Calu3 (cell line): ENCODE data around the gene TBC1D2. TPM values are rescaled to one million over a fixed set of nuclear protein-coding genes. Genes with fewer than 3 reads are reported as not detected.

ENCODE experiments used
- BruUV-seq: library from RNA; stranded (reverse); fragments of 400-500 nt; replicated peaks from 2 replicates; lab custom pipeline; 2021; lab: Mats Ljungman, UMichigan
- CTCF ChIA-PET: fragments of 300-600 bp; sonication (Branson Sonifier 250); formaldehyde crosslinking; loops from one replicate; lab custom pipeline; 2022; ENCODE audit warnings: antibody characterized with exemption; lab: Charles Lee
- DNase-seq: peaks from one replicate; pipeline ENCODE4 v3.0.0; 2022
- H3K27ac Mint-ChIP-seq: one replicate; pipeline ENCODE4 v1.8.0; 2022; ENCODE audit warnings: mixed read lengths; ENCODE audit not compliant: unreplicated experiment
- H3K27me3 Mint-ChIP-seq: one replicate; pipeline ENCODE4 v1.8.0; 2022; ENCODE audit warnings: mixed read lengths; ENCODE audit not compliant: unreplicated experiment
- H3K36me3 Mint-ChIP-seq: one replicate; pipeline ENCODE4 v1.8.0; 2022; ENCODE audit warnings: mild to moderate bottlenecking, moderate library complexity, mixed read lengths; ENCODE audit not compliant: insufficient read depth, unreplicated experiment
- H3K4me1 Mint-ChIP-seq: one replicate; pipeline ENCODE4 v1.8.0; 2022; ENCODE audit warnings: mild to moderate bottlenecking, low read depth, mixed read lengths; ENCODE audit not compliant: unreplicated experiment
- H3K4me3 Mint-ChIP-seq: one replicate; pipeline ENCODE4 v1.8.0; 2022; ENCODE audit warnings: mild to moderate bottlenecking, low read depth, moderate library complexity, mixed read lengths; ENCODE audit not compliant: unreplicated experiment
- H3K9me3 Mint-ChIP-seq: one replicate; pipeline ENCODE4 v1.8.0; 2022; ENCODE audit warnings: low read depth, mixed read lengths; ENCODE audit not compliant: unreplicated experiment
- intact Hi-C: fragments of 100-400 bp; cut with micrococcal nuclease; formaldehyde crosslinking; loops from one replicate; pipeline ENCODE4 v1.10.0; 2022; ENCODE audit not compliant: unreplicated experiment
- total RNA-seq: library from RNA; stranded (reverse); gene quantifications from 2 replicates; pipeline ENCODE4 v1.2.3, GENCODE V29; 2022
- TF ChIP-seq, protein P1 (sequence below): fragments of 200-600 bp; IDR thresholded peaks from one replicate; pipeline ENCODE4 v1.8.0; 2022; ENCODE audit warnings: antibody characterized with exemption; ENCODE audit not compliant: unreplicated experiment

The TBC1D2 gene
- total RNA-seq, 1 experiment from 2014 or later, result 8.3 TPM

GRCh38 chr9:98180996-98181395 is 74.5 kb downstream of the TBC1D2 start:
- peaks cover 26% of the 10 kb centered on the region for H3K4me1 Mint-ChIP-seq
- no peak for DNase-seq
- TF ChIP-seq, protein P1, sequence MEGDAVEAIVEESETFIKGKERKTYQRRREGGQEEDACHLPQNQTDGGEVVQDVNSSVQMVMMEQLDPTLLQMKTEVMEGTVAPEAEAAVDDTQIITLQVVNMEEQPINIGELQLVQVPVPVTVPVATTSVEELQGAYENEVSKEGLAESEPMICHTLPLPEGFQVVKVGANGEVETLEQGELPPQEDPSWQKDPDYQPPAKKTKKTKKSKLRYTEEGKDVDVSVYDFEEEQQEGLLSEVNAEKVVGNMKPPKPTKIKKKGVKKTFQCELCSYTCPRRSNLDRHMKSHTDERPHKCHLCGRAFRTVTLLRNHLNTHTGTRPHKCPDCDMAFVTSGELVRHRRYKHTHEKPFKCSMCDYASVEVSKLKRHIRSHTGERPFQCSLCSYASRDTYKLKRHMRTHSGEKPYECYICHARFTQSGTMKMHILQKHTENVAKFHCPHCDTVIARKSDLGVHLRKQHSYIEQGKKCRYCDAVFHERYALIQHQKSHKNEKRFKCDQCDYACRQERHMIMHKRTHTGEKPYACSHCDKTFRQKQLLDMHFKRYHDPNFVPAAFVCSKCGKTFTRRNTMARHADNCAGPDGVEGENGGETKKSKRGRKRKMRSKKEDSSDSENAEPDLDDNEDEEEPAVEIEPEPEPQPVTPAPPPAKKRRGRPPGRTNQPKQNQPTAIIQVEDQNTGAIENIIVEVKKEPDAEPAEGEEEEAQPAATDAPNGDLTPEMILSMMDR, result no peak
- H3K36me3 Mint-ChIP-seq, result peaks cover 15% of the 10 kb centered on the region
- no peak overlapping the region for H3K27ac Mint-ChIP-seq
- CTCF ChIA-PET, result no interaction called here
- intact Hi-C loops, result no loop called here
- no peaks in the 10 kb centered on the region for H3K9me3 Mint-ChIP-seq
- BruUV-seq, result no TSS peak
- H3K27me3 Mint-ChIP-seq, result no peaks in the 10 kb centered on the region
- H3K4me3 Mint-ChIP-seq, result no peak overlapping the region

GRCh38 chr9:98178874-98179850 is 76.3 kb downstream of the TBC1D2 start:
- Mint-ChIP-seq H3K4me3 (no peak overlapping the region), H3K36me3 (peaks cover 6% of the 10 kb centered on the region), H3K9me3 (no peaks in the 10 kb centered on the region), H3K27me3 (no peaks in the 10 kb centered on the region), H3K27ac (no peak overlapping the region), H3K4me1 (peaks cover 16% of the 10 kb centered on the region)
- intact Hi-C loops, result no loop called here
- CTCF ChIA-PET, result interaction anchor here (0.5 kb wide), 1 partner anchor 68 kb away, joined by 8 read pairs; no protein-coding TSS in a partner anchor
- no TSS peak for BruUV-seq
- DNase-seq, result no peak
- TF ChIP-seq, protein P1, result no peak

- BruUV-seq, result no TSS peak
- no peaks in the 10 kb centered on the region for H3K9me3 Mint-ChIP-seq
- no peak overlapping the region for H3K4me3 Mint-ChIP-seq
- peaks cover 6% of the 10 kb centered on the region for H3K36me3 Mint-ChIP-seq
- CTCF ChIA-PET, result no interaction called here
- TF ChIP-seq, protein P1, result no peak
- H3K4me1 Mint-ChIP-seq, result peaks cover 16% of the 10 kb centered on the region
- DNase-seq, result no peak
- no peaks in the 10 kb centered on the region for H3K27me3 Mint-ChIP-seq
- intact Hi-C loops, result no loop called here
- no peak overlapping the region for H3K27ac Mint-ChIP-seq
Observed at GRCh38 chr9:98176391-98177259, 78.8 kb downstream of the TBC1D2 start.

GRCh38 chr9:98175762-98176161 is 79.7 kb downstream of the TBC1D2 start:
- no peak overlapping the region for H3K4me3 Mint-ChIP-seq
- no peaks in the 10 kb centered on the region for H3K27me3 Mint-ChIP-seq
- DNase-seq, result no peak
- H3K27ac Mint-ChIP-seq, result no peak overlapping the region
- peaks cover 22% of the 10 kb centered on the region for H3K4me1 Mint-ChIP-seq
- H3K36me3 Mint-ChIP-seq, result peaks cover 5% of the 10 kb centered on the region
- CTCF ChIA-PET, result no interaction called here
- H3K9me3 Mint-ChIP-seq, result no peaks in the 10 kb centered on the region
- TF ChIP-seq, protein P1, result no peak
- no TSS peak for BruUV-seq
- intact Hi-C loops, result no loop called here
